Breast epithelium (tissue), 3 donors: Measurements from ENCODE around the gene GOLGA6L10.
"Not testable (repeated sequence)": the region's sequence is repeated elsewhere in the genome, so short reads cannot be mapped to it uniquely, and the experiment has no call there.

Experiments used
- CTCF ChIP-seq, 3 donors: fragments of 450-650 bp; IDR thresholded peaks; one replicate each; pipeline ENCODE4 v1.5.1; 2016 to 2017; ENCODE audit warnings: antibody characterized with exemption in 3 of 3, mild to moderate bottlenecking in 3 of 3, moderate library complexity in 3 of 3
- POLR2A ChIP-seq: fragments of 450-650 bp; IDR thresholded peaks from one replicate; pipeline ENCODE4 v1.6.1; 2016; ENCODE audit warnings: antibody characterized with exemption, mild to moderate bottlenecking, moderate library complexity

DNA sequence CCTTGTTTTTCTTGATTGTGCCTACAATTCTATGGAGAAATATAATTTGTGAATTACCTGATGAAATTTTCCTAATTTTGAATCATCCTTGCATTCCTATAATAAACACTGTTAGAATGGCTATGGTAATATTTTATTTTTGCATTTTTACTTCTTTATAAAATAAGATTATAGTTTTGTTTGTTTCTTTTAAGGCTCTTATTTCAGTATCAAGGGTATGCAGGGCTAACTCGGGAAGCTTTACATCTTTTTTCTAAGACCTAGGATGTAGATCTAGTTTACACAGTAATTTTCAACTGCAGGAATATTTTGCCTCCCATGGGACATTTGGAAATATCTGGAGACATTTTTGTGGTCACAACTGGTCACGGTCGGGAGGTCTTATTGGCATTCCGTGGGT is 46.5 kb upstream of the GOLGA6L10 start:
- not testable (repeated sequence) for TF ChIP-seq CTCF (IDR thresholded peaks at IDR 0.05); POLR2A
